Stimulated activated CD8-positive, alpha-beta memory T cell treated with anti-CD3 and anti-CD28 coated beads, Interleukin-2, amount 100 ng/mL, for 1 hour (primary cell): ENCODE measurements around the gene TPD52L2.
"Not testable (repeated sequence)": the region's sequence is repeated elsewhere in the genome, so short reads cannot be mapped to it uniquely, and the experiment has no call there.

Experiments used
- DNase-seq, 2 donors: peaks; one replicate each; pipeline ENCODE4 v3.0.0-alpha.2; 2020; ENCODE audit warnings: low read depth in 2 of 2

The TPD52L2 gene

DNA sequence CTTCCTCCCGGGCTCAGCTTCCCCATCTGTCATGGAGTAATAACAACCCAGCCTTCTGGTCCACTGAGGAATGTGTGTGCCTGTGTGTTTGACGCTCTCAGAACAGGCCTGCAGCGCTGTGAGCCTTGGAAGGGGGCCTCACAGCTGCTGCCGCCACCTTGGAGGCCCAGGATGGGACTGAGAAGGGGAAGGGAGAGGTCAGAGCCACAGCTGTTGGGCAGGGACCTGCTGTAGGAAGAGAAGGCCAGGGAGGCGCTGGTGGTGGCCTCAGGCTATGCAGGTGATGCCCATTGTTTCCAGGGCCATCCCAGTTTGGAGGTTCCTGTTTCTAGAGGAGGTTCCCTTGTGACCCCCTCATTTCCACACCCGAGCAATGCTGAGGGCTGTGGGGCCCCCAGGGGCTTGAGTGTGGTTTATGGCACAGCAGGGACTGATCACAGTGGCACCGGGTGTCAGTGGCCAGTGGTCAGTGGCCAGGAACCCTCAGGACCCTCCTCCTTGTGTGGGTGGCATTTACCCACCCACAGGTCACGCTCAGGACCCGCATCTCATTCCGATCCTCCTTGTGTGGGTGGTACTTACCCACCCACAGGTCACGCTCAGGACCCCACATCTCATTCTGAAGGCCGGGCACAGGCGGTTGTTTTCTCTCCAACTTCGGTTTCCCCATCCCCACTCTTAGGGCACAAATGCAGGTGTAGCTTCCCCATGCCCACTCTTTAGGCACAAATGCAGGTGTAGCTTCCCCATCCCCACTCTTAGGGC lies 14.0 kb downstream of the TPD52L2 start:
- no peak for DNase-seq

DNA sequence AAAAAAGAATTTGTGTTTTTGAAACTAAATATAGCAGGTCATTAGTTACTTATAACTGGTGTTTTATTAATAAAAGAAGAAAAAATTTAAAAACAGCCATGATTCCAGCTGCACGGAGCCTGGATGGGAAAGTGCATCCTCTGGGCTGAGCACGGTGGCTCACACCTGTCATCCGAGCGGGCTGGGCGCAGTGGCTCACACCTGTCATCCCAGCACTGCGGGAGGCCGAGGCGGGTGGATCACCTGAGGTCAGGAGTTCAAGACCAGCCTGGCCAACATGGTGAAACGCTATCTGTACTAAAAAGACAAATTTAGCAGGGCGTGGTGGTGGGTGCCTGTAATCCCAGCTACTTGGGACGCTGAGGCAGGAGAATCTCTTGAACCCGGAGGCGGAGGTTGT lies 15.8 kb downstream of the TPD52L2 start:
- not testable (repeated sequence) for DNase-seq

DNA sequence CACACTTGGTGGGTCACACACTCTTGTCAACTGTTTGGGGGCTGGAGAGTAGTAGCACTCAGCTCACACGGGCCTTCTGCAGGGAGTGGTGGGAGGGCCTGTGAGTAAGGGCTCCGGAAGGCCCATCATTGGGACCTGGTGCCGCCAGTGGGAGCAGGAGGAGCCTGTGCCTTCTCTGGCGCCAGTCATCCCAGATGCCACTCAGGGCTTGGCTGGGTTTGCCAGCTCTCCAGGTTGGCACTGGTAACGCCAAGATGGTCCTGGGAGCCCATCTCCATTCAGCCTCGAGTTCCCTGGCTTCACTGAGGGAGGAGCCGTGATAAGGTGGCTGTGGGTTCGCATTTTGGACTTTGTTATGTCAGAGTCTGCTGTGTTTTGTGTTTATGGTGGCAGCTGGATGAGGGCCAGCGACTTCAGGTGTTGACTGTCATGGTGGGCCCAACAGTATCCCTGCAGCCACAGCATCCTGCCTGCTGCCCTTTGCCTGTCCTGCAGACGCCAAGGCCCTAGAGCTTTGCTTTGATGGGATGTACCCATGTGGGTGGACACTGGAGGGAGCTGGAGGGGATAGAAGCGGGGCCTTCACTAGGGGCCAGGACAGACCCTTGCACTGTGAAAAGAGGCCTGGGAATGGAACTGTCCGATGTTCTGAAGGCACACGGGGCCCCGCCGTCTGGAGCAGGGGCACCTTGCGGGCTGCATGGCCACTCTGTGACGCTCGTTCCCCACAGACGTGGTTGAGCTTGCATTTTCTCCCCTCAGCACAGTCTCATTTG lies 16.6 kb downstream of the TPD52L2 start:
- no peak for DNase-seq

DNA sequence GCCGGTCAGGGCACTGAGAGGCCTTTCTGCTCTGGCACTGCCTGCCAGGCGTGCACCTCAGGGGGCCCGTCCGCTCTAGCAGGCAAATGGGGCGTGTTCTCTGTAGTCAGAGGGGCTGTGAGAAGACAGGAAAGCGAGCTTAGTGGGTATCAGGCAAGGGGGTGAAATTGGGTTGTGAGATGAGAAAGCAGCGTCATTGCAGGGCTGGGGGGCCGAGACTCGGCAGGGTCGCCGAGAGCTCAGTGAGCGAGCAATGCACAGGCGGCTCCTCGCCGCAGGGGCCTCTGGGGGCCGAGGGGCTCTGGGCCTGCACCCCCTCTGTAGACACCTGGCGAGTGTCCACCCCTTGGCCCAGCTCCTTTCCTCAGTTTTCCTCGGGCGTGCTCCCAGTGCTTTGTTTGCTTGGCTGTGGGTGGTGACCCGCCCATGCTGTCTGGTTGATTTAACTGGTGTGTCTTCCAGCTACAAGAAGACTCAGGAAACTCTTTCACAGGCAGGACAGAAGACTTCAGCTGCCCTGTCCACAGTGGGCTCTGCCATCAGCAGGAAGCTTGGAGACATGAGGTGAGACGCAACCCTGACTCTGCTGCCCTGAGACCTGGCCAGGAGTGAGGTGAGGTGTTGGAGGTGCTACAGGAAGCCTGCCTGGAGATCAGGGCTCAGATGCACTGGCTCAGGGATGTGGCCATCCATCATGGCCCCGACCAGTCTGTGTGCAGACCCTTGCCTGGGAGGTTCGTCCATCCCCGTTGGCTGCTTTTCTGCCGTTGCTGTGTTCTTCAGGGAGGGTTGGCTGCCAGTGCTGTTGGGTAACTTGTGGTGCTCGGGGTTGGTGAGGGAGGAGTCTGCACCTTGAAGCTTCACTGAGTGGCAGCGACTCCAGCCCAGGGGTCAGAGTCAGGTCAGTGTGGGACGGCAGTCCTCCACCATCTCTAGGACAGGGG lies 17.5 kb downstream of the TPD52L2 start:
- DNase-seq: no peak

DNA sequence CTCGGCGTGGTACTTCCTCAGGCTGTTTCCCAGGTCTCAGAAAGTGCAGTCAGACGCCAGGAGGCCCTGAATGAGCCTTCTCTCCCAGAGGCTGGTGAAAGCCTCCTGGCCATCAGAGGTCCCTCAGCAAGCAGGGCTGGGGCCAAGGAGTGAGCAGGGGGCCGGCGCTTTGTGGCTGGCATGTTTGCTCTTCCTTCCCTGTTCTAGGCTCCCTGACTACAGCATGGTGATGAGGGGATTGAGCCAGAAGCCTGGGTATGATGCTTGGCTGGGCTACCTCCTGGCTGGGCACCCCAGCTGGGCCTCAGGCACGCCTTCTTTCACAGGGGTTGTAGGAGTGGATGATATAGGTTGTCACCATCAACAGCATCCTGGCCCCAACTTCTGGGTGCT lies 18.1 kb downstream of the TPD52L2 start:
- DNase-seq: no peak

DNA sequence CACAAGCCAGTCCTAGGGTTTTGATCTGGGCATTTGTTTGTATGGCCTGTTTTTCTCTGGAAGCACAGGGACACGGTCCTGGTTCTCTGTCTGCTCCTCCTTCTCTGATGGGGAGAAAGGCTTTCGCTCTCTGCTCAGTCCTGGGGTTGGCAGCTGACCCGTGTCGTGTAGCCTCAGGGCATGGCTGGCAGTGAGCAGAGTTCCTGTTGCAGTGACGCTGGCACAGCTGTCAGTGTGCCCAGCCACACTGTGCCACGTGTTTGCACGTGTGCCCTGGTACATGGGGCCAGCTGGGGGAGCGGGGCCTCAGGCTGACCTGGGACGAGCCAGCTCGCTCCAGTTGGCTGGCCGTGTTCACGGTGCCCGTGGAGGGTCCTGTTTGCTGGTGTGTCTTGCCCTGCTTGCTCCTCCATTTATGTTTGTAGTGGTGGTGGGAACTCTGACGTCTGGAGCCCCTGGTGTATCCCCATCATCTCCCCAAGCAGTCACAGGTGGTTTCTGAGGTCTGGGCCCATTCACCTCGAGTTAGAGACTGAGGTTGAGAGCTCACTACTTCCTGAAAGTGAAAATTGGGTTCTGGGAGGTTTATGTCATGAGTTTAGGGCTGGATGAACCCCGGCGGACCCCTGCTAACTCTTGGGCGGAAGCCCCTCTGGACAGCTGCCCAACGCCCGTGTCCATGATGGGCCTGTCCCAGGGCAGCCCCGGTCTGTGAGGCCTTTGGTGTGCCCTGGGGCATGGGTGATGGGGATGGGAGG lies 19.6 kb downstream of the TPD52L2 start:
- DNase-seq: no peak

DNA sequence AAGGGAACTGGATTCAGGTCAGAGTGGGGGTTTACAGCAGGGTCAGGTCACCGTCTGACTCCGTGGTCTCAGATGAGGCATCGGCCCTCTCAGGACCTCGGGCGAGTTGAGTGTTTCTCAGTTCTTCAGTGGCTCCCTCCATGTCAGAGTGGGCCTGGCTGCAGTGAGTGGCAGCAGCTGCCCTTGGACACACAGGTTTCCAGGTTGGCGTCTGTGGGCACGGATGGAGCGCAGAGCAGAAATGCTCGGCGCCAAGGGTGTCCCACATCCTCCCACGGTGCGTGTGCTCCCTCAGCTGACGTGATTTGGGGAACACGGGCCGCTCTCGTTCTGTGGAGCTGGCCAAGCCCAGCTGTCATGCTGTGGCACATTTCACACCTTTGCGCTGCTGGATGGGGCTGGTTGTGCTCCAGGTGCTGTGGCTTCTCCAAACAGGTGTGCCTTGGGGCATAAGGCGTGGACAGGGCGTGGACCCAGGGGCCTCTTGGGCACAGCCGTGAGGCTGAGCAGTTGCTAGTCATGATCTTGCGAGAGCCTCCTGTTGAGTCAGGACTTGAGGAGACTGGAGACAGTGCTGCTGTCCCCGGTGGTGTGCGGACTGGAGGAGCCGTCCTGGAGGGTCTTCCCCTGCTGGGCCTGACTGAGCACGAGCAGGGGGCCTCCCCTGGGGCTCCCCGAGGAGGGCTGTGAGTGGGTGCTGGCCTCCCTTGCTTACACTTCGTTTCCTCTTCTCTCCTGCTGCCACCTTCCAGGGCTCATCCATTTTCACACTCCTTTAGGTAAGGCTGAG lies 20.4 kb downstream of the TPD52L2 start:
- no peak for DNase-seq

DNA sequence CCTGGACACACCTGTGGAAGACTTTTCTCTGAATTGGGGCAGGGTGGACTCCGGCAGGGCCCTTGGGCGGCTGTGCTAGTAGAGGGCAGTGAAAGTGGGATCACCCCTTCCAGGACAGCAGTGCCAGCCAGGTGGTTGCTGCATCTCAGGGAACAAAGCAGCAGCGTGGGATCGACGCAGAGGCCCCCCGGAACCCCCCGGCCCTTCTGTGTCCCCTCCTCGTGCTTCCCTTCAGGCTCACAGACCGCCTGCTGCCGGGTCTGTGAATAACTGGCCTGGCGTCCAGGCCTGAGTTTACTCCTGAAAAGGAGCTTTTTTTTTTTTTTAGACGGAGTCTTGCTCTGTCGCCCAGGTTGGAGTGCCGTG lies 21.0 kb downstream of the TPD52L2 start:
- no peak for DNase-seq

DNA sequence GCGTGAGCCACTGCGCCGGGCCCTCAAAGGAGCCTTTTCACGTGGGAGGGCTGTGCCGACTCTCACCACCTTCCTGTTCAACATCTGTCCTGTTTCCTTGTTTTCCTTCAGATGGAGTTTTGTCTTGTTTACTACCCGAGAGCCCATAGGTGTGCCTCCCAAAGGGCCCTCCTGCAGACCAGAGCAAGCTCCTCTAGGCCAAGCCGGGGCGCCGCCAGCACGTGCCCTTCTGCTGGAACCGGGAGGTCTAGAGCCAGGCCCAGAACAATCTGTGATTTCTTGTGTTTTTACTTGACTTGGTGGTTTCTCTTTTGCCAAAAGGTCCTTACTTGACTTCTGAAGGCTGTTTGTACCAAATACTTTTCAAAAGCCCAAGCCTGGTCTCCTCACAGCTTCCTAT lies 21.9 kb downstream of the TPD52L2 start:
- no peak for DNase-seq

DNA sequence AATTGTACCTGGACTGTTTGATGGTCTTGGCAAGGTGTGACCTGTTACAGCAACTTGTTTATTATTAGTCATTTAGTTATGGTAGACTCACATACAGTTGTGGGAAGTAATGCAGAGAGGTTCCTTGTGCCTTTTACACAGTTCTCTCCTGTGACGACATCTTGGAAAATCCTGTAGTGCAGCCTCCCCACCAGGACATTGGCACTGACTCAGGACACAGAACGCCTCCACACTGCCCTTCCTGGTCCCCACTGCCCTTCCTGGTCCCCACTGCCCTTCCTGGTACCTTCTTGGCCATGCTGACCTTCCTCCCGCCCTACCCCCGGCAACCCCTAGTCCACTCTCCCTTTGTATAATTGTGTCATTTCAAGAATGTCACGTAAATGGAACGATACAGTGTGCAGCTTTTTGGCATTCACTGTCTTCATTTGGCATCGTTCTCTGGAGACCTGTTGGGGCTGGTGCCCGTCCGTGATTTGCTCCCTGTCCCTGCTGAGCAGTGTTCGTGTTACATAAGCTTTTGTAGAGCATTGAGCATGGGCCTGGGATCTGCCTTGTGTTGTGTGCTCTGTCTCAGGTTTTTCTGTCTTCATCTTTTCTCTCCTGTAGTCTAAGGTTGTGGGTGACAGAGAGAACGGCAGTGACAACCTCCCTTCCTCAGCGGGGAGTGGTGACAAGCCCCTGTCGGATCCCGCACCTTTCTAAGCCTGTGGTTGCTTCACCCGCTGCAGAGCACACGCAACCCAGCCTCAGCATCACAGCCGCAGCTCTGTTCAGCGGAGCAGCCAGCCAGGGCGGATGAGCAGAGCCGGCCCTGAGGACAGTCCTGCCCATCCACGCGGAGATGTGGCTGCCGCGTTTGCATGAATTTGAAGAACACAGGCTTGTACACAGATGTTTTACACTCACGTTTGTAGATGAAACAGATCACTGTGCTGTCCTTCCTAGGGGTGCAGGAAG lies 24.5 kb downstream of the TPD52L2 start:
- no peak for DNase-seq

DNA sequence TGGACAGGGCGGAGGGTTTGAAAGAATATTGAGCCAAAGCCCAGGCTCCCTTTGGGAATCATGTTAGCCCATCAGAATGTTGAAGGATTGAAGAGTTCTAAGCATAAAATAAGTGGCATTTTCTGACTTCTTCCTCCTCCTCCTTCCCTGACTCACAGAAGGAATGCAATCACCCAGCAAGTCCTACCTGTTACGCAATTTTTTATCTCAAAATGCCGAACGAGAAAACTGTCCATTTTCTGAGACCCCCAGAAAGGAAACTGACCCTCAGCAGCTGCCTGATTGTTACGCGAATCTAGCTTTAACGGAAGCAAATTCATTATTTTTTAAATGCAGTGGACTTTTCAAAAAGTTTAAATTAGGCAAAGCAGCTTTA lies 25.1 kb downstream of the TPD52L2 start:
- no peak for DNase-seq

DNA sequence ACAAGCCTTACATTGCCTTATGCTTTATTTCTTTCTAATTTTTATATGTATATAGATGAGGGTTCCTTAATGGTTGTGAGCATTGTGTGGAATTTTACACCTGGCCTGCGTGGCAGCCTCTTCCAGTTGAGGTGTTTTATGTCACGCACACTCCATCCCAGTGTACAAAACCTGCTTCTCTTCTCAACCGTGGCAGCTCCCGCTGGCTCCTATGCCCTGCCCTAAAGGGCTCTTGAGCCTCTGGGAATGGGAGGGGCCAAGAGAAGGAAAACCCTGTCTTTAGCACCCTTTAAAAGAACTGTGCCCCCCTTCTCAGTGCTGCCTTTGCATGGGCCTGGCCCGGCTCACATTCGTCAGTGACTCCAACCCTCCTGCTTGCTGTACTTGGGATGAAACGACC lies 25.5 kb downstream of the TPD52L2 start:
- no peak for DNase-seq

DNA sequence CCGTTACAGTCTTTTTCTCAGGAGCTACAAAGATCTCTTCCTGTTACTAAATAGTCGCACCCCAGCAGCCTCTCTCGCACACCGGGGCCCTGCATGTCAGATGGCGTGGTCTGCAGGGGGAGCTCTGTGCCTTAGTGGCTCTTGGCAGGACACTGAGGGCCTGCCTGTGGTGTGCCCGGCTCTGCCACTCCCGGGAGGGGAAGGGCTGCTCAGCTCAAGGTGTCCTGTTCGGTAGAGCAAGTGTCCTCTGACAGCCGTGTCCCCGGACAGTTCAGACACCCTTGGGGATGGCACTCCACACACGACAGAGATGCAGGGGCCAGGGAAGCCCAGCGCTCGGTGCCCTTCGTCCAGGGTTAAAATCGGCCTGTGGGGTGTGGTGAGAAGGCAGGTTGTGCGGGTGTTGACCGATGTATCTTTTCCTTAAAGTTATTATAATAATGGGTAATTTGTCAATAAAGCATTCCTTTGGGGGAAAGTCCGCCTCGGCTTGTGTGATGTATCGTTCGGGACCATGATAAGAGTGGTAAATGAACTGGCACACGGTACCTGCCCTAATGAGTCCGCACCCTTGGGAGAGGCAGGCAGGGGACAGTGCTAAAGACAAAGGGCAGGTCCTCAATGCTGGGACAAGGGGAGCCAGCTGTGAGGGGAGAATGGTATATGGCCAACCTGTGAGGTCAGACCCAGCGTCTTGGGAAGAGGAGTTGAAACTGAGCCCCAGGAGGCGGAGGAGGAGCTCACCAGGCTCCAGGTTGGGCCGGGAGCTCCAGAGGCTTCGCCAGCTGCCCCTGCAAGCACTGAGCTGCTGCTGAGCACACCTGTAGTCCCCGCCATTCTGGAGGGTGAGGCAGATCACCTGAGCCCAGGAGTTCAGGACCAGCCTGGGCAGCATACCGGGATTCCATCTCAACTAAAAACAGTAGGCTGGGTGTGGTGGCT lies 26.3 kb downstream of the TPD52L2 start:
- DNase-seq: no peak

DNA sequence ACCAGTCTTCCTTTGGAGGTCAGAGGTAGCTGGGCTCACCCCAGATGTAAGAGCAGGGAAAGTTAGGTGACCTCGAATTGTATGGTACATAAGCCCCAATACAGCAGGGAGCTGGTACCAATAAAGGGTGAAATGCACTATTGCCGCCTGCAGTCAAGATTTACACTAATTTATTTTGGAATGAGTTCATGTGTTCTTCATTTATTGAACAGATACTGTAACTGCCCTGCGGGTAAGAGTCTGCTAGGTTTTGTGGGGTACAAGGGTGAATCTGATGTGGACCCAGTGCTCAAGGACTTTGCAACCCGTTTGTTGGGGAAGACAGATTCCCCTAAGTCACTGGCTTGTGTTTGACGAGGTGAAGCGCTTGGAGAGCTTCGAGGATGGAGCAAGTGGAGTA lies 27.3 kb downstream of the TPD52L2 start:
- DNase-seq: no peak

DNA sequence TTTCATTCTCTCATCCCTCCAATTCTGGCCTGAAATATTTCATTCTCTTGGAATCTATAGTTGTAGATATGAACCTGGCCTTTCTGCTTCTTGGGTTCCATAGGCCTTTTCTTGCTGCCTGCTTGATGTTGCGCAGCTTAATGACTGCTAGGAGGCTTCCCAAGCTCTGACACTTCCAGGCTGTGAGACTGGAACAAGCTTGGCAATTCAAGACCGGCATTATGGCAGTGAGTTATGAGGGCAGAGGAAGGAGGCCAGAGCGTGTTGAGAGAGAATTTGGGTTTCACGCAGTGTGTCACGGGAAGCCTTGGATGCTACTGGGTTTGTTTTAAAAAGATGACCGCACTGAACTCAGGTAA lies 28.9 kb downstream of the TPD52L2 start:
- no peak for DNase-seq

DNA sequence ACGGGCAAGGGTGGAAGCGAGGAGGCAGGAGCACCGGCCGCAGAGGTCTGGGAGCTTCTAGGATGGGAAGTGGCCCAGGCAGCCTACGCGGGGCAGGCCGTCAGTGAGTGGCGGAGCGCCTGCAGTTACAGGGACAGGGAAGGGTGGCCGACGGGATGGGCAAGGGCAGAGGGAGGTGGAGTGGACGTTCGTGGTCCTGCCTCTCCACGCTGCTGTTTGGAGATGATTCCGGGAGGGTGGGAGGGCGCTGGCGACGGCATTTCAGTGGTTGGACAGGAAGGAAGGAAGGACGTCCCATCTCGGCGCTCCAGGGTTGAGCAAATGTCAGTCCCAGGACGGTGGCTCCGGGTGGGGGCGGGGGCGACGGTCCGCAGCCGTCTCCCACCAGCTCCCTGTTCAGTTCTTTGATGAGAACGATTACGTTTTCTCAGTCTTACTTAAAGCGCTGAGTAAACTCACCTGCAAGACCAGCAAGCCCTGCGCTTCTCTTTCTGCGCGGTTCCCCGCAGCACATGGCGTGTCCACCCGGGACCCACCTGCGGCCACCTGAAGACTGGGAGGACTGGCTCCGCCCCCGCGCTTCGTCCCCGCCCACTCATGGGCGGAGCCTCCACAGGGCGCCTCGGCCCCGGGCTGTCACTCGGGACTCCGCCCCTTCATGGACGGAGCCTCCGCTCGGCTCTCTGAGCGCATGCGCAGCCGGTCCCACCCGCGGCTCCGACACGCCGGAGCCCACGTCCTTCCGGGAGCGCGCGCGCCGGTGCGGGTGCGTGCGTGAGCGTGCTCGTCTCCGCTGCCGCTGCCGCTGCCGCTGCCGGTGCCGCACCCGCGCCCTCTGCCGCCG lies 29.5 kb downstream of the TPD52L2 start, which contains the start of gene DNAJC5:
TSS of gene DNAJC5 (plus strand) at position 769 of the 844 bp plus-strand sequence. CDS start 33,220 bp downstream, outside the sequence.
- DNase-seq: peak; percentile 94

DNA sequence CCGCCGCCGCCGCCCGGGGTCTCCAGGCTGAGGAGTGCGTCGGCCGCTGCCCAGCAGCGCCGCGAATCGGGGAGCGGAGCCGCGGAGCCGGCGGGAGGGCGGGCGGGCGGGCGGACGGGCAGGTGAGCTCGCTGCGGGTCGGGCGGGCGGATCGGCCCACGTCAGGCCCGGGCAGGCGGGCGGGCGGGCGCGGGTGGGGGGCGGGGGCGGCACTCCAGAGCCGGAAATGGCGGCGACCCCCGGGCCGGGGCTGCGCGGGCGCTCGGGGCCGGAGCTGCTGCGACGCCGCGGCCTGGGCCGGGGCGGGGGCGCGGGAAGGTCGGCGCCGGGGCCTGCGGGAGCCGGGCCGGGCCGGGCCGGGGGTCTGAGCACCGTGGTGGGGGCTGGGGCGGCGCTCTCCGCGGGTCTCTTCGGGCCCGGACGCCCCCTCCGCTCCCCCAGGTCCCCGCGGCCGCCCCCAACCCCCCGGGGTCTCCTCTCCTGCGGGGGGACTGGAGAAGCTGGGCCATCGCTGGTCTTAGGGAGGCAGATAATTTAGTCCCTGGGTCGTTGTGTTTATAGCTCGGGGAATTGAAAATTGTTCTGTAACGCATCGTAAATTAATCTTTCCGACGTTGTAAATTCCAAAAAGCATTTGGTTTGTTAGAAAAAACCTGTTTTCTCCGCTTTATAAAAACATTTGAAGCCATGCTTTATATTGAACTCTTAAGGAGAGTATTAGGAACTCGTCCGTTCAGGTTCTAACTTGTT lies 30.3 kb downstream of the TPD52L2 start:
- DNase-seq: no peak
